DMS114 treated with DMSO at 0.1 percent for 48 hours (cell line): ENCODE results near the gene INPP4B.

ENCODE experiments used
- DNase-seq: peaks from one replicate; lab custom pipeline; 2025; ENCODE audit not compliant: unreplicated experiment; lab: John Stamatoyannopoulos, UW

The INPP4B gene

DNA sequence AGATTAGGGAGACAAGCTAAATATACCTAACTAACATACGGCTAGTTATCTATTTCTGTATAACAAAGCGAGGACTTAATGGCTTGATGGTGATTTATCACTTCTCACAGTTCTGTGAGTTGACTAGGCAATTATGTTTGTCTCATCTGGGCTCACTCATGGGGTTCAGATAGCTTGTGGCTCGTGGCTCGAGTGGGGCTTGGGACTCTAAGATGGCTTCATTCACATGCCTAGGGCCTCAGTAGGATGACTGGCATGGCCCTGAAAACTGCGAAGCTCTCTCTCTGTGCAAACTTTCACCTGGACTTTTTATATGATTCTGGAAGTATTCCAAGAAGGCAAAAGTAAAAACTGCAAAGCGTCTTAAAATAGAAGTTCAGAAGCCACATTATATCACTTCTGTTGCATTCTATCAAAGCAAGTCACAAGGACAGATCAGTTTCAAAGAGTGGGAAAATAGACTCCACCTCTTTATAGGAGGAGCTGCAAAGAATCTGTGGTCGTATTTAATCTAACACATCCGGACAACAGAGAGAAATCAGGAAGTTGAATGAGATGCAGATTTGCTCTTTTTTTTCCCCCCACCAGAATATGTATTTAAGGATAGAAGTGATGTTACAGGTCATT is 491.2 kb downstream of the INPP4B start:
- DNase-seq = no peak

DNA sequence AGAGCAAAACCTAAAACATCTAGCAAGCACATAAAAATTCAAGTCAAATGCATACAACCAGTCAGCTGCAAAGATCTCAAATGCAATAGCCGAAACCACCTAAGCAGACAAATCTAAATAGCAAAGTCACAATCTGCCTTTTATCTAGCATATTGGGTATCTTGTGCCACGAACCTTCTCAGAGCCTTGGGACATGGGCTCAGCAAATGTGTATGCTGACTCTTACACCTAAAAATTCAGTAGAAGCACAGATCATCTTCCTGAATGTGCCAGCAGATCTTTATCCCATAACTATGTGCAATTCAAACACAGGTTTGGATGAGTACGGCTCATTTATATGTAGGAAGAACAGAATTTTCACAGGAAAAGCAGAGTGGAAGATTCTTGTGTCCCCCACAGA is 492.1 kb downstream of the INPP4B start:
- DNase-seq = no peak

DNA sequence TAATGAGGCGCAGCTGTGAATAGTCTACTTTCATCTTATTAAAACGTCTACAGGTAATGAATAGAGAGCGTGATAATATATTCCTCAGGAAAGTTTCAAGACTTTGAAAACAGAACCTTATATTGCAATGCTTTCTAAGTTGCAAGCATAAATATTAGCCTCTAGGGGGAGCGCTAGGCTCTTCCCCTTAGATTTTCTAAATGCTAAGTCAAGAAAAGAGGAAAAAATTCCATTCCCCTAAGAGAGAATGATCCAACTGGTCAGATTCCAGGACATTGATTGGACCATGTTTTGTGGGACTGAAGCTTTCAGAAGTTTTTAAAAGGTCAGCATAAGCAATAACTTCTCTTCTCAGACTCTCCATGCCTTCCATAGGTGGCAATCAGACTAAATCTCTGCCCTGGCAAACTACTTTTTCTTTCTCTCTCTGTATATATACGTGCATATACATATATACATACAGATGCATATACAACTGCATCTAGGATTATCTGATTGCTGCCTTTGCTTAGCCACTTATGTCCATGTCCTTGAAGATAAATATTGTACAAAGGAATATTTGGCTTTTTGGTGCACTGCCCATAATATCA is 492.9 kb downstream of the INPP4B start:
- DNase-seq = peak; percentile 37

DNA sequence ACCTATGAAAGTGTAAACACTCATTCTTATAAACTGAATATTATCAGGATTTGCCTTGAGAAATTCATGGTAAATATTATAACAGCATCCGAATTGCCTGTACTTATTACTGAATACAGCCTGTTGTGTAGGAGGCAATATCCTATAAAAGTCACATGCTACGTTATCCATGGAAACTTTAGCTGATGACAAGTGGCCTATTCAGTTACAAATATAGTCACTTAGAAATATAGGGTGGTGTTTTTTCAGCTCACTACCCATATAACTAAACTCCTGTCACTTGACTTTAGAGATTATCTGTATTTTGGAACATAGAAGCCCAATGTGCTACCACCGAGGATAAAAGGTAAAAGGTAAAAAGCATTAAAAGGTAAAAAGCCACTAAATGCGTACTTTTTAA is 493.4 kb downstream of the INPP4B start:
- no peak for DNase-seq

DNA sequence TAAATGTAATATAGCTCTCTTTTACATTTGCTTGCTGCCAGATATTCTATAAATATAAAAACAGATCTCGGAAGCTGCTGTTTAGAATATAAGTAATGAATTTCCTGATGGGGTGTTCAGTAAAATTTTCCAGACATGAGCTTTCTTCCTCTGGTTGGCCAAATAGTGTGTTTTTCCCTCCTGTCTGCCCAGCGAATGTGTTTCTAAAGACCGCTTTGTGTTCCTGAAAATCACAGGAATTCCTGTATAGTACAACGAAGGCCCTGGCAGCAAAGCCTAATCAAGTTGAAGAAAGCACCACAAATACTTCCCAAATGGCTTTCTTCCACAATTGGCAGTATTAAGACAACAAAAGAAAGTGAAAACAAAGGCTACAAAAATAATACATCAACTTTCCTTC is 494.1 kb downstream of the INPP4B start:
- no peak for DNase-seq

DNA sequence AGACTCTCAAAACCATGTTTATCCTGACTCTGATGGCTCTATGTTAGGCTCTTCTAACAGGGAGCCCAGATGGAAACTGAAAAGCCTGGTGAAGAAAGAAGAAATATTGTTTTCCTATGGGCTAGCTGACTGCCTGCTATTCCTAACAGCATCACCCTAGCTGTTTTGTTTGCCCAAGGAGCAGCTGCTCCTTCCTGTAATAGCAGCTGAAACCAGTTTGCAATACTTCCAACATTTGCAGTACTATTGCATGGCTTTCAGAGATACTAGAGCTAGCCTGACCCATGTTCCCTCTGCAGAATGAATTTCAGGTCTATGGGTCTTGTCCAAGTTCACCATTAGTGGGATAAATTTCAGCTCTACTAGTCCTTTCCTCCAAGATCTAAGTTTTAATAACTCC is 495.2 kb downstream of the INPP4B start:
- DNase-seq = no peak

DNA sequence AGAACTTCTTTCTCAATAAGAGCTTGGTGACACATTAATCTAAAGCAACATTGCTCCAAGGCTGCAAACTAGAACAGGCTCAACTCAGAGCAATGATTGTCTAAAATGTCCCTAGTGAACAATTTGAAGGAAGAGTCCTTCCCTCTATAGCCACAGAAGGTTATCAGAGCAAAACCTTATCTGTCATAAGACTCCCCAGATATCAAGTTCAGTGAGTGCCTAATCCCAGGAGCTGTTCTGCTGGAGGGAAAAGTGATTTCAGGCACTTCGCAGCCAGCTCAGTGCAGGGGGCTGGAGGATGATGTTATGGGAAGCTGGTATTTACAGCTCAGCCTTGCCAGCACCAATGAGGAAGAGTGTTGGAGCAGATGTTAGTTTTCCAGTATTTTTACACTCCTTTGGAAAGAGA is 497.5 kb downstream of the INPP4B start:
- no peak for DNase-seq

DNA sequence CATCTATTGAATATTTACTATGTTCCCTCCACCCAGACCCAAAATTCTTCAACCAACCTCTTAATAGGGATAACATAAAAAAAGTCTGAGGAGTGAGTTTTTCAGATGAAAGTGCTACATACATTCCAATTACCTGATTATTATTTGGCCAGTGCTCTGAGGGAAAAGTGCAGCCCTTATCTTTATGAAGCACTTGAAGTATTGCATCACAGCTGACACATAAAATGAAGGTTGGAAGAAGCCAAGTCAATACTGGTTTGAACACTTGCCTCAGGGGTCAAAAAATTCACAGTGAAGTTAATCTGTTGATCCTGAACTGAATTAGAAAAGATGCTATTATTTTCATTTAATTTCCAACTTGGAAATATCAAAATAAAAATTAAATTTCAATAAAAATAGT is 498.9 kb downstream of the INPP4B start:
- no peak for DNase-seq

DNA sequence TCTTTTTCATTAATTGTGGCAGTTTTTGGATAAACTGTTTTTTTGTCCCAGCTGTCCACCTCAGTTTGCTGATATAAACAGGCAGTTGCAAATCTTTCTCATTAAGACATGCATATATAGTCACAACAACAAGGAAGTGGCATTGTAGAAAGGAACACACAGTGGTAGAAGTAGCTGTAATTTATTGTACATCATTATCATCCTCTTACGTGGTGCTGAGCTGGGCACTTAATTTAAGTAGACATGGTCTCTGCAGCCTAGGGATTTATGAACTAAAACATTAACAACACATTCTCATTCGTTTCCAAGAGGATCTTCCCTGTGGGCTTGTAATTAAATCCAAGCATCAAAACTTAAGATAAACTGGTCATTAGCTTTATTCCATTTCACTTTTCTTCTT is 500.2 kb downstream of the INPP4B start:
- no peak for DNase-seq

DNA sequence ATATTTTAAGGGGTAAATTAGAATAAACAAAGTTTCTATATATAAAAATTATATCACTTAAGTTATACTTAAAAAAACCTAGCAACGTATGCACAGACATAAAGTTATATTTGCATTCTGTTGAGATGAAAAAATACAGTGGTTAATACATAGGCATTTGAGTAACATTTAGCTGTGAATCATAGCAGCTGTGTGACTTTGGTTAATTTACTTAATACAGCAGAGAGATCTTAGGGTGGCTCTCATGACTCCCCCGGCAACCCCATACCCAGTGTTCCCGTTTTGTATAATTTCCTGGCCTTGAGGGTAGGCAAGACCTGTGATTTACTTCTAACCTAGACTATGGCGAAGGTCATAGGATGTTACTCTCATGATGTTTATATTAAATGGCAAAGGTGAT is 504.8 kb downstream of the INPP4B start:
- DNase-seq = no peak

DNA sequence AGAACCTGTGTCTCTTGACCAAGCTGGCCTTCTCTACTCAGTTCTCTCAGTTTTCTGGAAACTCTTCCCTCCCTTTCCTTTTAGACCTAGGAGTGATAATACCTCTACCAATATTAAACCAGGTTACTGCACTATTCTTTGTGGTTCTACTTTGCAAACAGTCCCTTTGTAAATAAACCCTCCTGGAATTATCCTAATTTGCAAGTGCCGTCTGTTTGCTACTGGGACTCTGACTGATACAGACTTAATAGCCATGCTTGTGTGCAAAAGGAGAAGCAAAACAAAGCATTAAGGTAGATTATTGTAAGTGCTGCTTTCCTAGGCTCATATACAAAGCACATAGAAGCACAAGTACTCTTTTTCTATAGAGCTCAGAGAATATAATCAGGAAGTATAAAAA is 507.0 kb downstream of the INPP4B start:
- no peak for DNase-seq

DNA sequence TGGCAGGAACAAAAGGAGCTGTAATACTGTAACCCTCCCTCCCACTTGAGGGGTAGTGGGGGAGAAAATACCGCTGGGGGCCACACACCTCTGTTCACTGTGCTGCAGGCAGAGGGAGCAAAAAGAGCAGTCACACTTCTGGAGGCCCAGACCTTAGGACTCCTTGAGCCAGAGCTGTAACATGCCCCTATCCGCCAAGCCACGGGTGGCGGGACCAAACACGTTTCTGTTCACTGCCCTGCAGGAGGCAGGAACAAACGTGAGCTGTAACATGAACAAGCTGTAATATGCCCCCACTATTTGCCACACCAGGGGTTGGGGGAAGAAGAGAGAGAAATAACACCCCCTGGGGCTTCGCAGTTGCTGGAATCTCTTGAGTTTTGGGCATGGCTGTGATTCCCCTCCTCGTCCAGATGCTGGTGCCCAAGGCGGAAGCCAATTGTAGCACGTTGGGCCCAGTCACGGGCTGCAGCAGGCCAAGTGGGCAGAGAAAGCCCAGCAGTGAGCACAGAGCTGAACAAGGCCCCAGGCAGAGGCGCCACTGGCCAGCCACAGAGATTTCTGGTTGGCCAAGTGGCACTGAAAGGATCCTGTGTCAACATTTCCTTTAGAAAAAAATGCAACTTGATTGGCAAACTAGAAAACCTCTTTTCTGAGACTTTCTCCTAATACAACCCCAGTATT is 509.7 kb downstream of the INPP4B start:
- no peak for DNase-seq

DNA sequence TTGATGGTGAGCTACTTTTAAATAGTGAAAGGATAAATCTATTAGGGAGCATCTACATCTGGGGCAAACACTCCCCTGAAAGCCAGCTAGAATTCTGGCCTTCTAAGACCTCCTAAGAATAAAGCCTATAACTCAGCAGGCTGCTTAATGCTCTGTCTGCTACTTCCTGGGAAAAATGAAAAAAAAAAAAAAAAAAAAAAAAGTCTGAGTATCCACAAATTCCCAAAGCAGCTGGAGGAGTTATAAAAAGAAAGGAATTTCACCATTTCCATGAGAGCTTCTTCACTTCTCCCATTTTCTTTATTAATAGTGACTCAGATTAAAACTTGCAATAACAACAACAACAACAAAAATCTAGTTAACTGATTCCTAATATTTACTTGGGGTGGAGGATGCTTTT is 511.2 kb downstream of the INPP4B start:
- DNase-seq = no peak

DNA sequence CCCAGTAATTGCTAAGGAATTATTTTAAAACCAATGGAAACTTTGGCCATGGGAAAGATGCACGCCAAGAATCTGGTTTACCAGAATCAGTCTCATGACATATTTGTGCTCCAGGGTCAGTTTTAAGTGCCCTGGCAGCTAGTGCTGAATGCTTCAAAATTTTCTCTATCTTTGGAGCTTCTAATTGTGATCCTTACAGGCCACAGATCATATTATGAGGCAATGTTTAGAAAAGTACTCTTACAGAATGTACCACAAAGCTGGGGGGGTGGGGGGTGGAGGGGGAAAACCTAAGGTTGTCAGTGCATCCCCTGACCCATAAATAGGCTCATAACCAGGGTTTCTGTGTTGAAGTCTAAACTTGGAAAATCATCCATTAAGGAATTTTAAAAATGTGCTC is 514.5 kb downstream of the INPP4B start:
- no peak for DNase-seq

DNA sequence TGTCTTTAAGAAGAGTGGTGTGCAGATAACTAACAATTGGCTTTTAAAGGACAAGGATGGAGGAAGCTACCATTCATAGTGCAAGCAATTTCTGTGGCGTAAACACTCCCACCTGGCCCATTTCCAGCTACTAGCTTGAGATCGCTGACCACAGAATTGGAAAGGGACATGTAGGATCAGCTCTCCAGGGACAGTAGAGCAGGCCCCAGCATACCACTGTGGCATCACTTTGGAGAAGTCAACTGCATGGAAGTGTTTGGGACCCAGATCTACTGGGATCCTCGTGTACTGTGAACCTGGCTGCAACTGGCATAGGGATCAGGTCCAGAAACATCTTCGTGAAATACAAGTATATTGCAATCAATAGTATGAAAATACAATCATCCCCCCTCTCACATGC is 515.0 kb downstream of the INPP4B start:
- DNase-seq = no peak

DNA sequence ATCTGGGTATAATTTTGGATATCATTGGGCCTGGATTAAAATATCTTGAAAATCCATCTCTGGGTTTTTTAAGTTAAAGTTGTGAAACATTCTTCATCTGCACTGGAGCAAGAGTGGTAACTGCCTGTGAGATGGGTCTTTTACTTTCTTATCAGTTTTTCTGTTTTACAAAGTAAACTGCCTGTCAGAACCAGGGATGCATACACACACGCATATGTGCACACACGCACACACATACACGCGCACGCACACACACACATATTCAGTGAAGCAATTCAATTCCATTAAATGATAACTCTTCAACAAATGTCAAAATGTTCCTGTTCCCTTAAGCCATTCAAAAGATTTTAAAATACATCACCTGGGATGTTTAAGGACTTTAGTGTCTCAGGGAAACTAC is 515.8 kb downstream of the INPP4B start:
- no peak for DNase-seq

DNA sequence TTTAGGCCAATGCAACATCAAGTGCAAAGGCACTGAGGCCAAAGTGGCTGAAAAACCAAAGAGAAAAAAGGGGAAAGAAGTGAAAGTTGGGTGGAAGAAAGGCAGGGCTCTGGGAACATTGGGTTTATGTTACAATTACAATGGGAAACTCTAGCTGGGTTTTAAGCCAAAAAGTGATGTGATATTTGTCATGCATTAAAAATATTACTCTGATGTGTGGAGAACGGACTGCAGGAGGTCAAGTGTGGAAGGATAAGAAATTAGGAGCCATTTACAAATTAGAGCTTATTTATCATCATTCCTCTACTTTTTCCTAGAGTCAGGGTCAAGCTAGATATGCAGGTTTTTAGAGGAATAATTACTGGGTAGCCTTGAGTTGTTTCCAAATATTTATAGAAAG is 516.8 kb downstream of the INPP4B start:
- DNase-seq = no peak

DNA sequence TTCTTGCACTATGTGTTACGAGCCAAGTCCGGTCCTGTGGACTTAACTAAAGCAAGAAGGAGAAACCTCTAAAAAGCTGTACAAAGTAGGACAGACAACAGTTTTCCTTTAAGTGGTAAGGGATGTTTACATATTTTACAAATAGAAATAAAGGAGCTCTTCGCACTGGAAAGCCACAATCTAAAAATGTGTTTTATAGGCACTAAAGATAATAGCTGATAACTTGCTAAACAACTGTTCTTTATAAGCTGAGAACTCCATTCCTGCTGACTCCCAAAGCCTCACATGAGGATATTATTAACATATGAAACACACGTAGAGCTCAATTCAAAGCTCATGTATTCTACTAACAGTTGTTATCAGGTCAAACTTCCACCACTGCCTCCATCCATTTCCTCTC is 519.9 kb downstream of the INPP4B start:
- no peak for DNase-seq

DNA sequence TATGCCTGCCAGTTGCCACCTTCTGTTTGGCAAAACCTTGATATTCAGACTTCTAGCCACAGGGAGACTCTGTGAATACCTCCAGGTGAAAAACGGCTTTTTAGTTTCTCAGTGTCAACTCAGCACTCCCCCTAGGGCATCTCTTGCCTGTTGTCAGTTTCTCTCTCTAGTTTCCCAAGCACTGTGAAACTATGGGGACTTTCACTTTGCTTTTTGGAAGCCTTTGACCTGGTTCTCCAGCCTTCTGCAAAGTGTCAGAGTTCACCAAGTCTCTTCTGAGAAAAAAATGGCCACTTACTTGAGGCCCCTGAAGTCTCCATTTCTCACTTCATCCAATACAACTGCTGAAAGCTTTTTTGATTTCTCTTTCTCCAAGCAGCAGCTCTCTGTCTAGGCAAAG is 521.5 kb downstream of the INPP4B start:
- no peak for DNase-seq

DNA sequence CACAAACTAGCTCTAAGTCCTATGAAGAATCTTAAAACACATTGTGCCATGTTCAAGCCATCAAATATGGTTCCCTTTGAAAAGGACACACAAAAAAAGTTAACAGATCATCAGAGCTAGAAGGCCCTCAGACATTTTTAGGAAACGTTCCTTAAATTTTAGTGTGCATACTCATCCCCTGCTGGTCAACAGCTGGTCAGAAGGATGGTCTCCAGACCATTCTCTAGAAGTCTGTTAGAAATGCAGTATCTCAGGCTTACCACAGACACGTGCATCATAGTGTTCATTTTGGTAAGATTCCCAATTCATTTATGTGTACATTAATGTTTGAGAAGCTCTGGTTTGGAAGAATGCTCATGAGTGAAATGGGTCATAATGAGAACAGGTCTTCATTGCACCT is 523.1 kb downstream of the INPP4B start:
- DNase-seq = no peak

DNA sequence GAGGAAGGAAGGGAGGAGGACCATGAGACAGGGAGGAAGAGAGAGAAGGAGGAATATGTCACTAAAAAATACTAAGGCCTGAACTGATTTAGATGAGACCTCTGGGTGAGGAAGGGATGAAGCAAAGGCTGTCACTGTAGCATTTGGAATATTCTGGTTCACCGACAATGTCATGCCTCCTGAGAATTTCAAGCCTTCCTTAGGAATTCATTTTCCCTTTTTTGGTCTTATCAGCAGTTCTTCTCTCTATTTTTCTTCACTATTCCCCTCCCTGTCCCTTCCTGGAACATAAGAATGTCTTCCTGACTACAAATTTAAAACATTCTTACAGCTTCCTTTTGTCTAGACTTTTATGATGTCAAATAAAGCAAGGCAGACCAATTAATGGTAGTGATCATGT is 527.8 kb downstream of the INPP4B start:
- no peak for DNase-seq

DNA sequence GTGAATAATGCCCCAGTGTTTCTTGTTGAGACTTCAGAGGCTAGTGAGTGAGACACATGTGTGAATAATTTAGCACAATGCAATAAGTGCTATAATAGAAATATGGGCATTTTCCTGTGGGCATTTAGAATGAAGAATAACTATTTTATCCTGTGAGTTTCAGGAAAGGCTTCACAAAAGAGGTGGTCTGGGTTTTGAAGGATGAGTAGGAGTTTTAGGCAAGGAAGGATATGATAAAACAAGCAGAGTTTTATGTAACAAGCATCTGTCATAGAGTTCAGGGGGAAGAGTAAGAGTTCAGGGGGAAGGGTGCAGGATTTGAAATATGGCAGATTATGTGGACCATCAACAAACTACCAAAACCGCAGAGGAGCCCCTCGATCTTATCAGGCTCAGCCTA is 529.2 kb downstream of the INPP4B start:
- DNase-seq = no peak

DNA sequence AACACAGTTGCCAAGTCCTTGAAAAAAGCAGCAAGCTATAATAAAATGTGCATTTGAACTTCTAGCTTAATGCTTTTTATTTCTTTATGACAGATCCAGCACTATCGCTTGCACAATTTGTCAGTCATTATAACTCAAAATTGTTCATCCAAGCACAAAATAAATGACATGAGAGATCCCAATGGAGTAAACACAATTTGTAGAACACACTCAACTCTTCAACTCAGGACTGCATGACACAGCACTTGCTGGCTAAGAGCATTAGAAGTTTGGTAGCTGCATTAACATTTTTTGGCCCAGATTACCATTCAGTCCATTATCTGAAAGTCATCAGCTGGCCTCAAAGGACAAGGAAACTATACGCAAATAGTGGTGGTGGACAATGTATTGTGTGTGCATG is 530.1 kb downstream of the INPP4B start:
- no peak for DNase-seq
